Measurements from ENCODE around the gene NUP160.
"Not testable (repeated sequence)": the region's sequence is repeated elsewhere in the genome, so short reads cannot be mapped to it uniquely, and the experiment has no call there.

The NUP160 gene

GRCh38 chr11:47881145-47881544, 33.0 kb upstream of the NUP160 start:
- H3K9me3 ChIP-seq (ENCODE audit: insufficient read depth, low read depth, low read length): peaks cover 9% of the 10 kb centered on the region
- H3K4me1 ChIP-seq (ENCODE audit: insufficient read depth, low read length): no peaks in the 10 kb centered on the region
- H3K27me3 ChIP-seq (ENCODE audit: insufficient read depth, low read length): no peaks in the 10 kb centered on the region
- H3K4me3 ChIP-seq (ENCODE audit: low read length): no peak overlapping the region
- H3K9ac ChIP-seq (ENCODE audit: low read depth, low read length): no peak overlapping the region
- no peaks in the 10 kb centered on the region for H3K36me3 ChIP-seq (ENCODE audit: insufficient read depth, low read depth, low read length)
- H3K27ac ChIP-seq (ENCODE audit: low read length): no peak overlapping the region

- H3K4me1 ChIP-seq (ENCODE audit: insufficient read depth, low read length): no peaks in the 10 kb centered on the region
- no peak overlapping the region for H3K4me3 ChIP-seq (ENCODE audit: low read length)
- no peak overlapping the region for H3K27ac ChIP-seq (ENCODE audit: low read length)
- peaks cover 24% of the 10 kb centered on the region for H3K9me3 ChIP-seq (ENCODE audit: insufficient read depth, low read depth, low read length)
- H3K27me3 ChIP-seq (ENCODE audit: insufficient read depth, low read length): no peaks in the 10 kb centered on the region
- no peak overlapping the region for H3K9ac ChIP-seq (ENCODE audit: low read depth, low read length)
- H3K36me3 ChIP-seq (ENCODE audit: insufficient read depth, low read depth, low read length): no peaks in the 10 kb centered on the region
These were observed 31.4 kb upstream of the NUP160 start for GRCh38 chr11:47879259-47880158.

GRCh38 chr11:47875858-47876257, 27.7 kb upstream of the NUP160 start:
- not testable (repeated sequence) for H3K36me3 ChIP-seq (ENCODE audit: insufficient read depth, low read depth, low read length); H3K9ac ChIP-seq (ENCODE audit: low read depth, low read length); H3K27me3 ChIP-seq (ENCODE audit: insufficient read depth, low read length); H3K27ac ChIP-seq (ENCODE audit: low read length); H3K4me1 ChIP-seq (ENCODE audit: insufficient read depth, low read length); H3K4me3 ChIP-seq (ENCODE audit: low read length)
- H3K9me3 ChIP-seq (ENCODE audit: insufficient read depth, low read depth, low read length): peaks cover 24% of the 10 kb centered on the region

GRCh38 chr11:47870404-47870803, 22.3 kb upstream of the NUP160 start:
- Histone ChIP-seq H3K4me1 (ENCODE audit: insufficient read depth, low read length) (no peaks in the 10 kb centered on the region), H3K27ac (ENCODE audit: low read length) (no peak overlapping the region), H3K9me3 (ENCODE audit: insufficient read depth, low read depth, low read length) (peaks cover 8% of the 10 kb centered on the region; the same call in 1 of the 2 replicates), H3K4me3 (ENCODE audit: low read length) (no peak overlapping the region), H3K36me3 (ENCODE audit: insufficient read depth, low read depth, low read length) (no peaks in the 10 kb centered on the region), H3K9ac (ENCODE audit: low read depth, low read length) (no peak overlapping the region), H3K27me3 (ENCODE audit: insufficient read depth, low read length) (no peaks in the 10 kb centered on the region)

- Histone ChIP-seq H3K27me3 (ENCODE audit: insufficient read depth, low read length) (no peaks in the 10 kb centered on the region), H3K4me3 (ENCODE audit: low read length) (no peak overlapping the region), H3K9me3 (ENCODE audit: insufficient read depth, low read depth, low read length) (peaks cover 2% of the 10 kb centered on the region; the same call in 1 of the 2 replicates), H3K27ac (ENCODE audit: low read length) (no peak overlapping the region), H3K36me3 (ENCODE audit: insufficient read depth, low read depth, low read length) (no peaks in the 10 kb centered on the region), H3K9ac (ENCODE audit: low read depth, low read length) (no peak overlapping the region), H3K4me1 (ENCODE audit: insufficient read depth, low read length) (no peaks in the 10 kb centered on the region)
These were observed 21.6 kb upstream of the NUP160 start for GRCh38 chr11:47869544-47870393.

- H3K27ac ChIP-seq (ENCODE audit: low read length): no peak overlapping the region
- no peaks in the 10 kb centered on the region; the same call in 1 of the 2 replicates for H3K4me1 ChIP-seq (ENCODE audit: insufficient read depth, low read length)
- H3K9ac ChIP-seq (ENCODE audit: low read depth, low read length): no peak overlapping the region
- no peaks in the 10 kb centered on the region for H3K36me3 ChIP-seq (ENCODE audit: insufficient read depth, low read depth, low read length)
- no peaks in the 10 kb centered on the region for H3K27me3 ChIP-seq (ENCODE audit: insufficient read depth, low read length)
- H3K4me3 ChIP-seq (ENCODE audit: low read length): no peak overlapping the region
- H3K9me3 ChIP-seq (ENCODE audit: insufficient read depth, low read depth, low read length): no peaks in the 10 kb centered on the region
These were observed 19.7 kb upstream of the NUP160 start for GRCh38 chr11:47867823-47868222.

GRCh38 chr11:47866892-47867291, 18.7 kb upstream of the NUP160 start:
- H3K36me3 ChIP-seq (ENCODE audit: insufficient read depth, low read depth, low read length); H3K9me3 ChIP-seq (ENCODE audit: insufficient read depth, low read depth, low read length); H3K4me1 ChIP-seq (ENCODE audit: insufficient read depth, low read length); H3K27ac ChIP-seq (ENCODE audit: low read length); H3K9ac ChIP-seq (ENCODE audit: low read depth, low read length); H3K27me3 ChIP-seq (ENCODE audit: insufficient read depth, low read length); H3K4me3 ChIP-seq (ENCODE audit: low read length): not testable (repeated sequence)

- Histone ChIP-seq H3K36me3 (ENCODE audit: insufficient read depth, low read depth, low read length) (no peaks in the 10 kb centered on the region), H3K9ac (ENCODE audit: low read depth, low read length) (no peak overlapping the region), H3K9me3 (ENCODE audit: insufficient read depth, low read depth, low read length) (no peaks in the 10 kb centered on the region), H3K27me3 (ENCODE audit: insufficient read depth, low read length) (no peaks in the 10 kb centered on the region), H3K4me1 (ENCODE audit: insufficient read depth, low read length) (no peaks in the 10 kb centered on the region; the same call in 1 of the 2 replicates), H3K4me3 (ENCODE audit: low read length) (no peak overlapping the region), H3K27ac (ENCODE audit: low read length) (no peak overlapping the region)
These were observed 16.8 kb upstream of the NUP160 start for GRCh38 chr11:47864901-47865300.

GRCh38 chr11:47863898-47864430, 15.8 kb upstream of the NUP160 start:
- Histone ChIP-seq H3K27me3 (ENCODE audit: insufficient read depth, low read length) (no peaks in the 10 kb centered on the region), H3K9me3 (ENCODE audit: insufficient read depth, low read depth, low read length) (no peaks in the 10 kb centered on the region), H3K36me3 (ENCODE audit: insufficient read depth, low read depth, low read length) (no peaks in the 10 kb centered on the region), H3K4me1 (ENCODE audit: insufficient read depth, low read length) (no peaks in the 10 kb centered on the region; the same call in 1 of the 2 replicates), H3K4me3 (ENCODE audit: low read length) (no peak overlapping the region), H3K27ac (ENCODE audit: low read length) (no peak overlapping the region), H3K9ac (ENCODE audit: low read depth, low read length) (no peak overlapping the region)

- no peak overlapping the region for H3K4me3 ChIP-seq (ENCODE audit: low read length)
- H3K4me1 ChIP-seq (ENCODE audit: insufficient read depth, low read length): no peaks in the 10 kb centered on the region; the same call in 1 of the 2 replicates
- H3K36me3 ChIP-seq (ENCODE audit: insufficient read depth, low read depth, low read length): no peaks in the 10 kb centered on the region
- H3K9ac ChIP-seq (ENCODE audit: low read depth, low read length): no peak overlapping the region
- H3K9me3 ChIP-seq (ENCODE audit: insufficient read depth, low read depth, low read length): no peaks in the 10 kb centered on the region
- H3K27ac ChIP-seq (ENCODE audit: low read length): no peak overlapping the region
- H3K27me3 ChIP-seq (ENCODE audit: insufficient read depth, low read length): no peaks in the 10 kb centered on the region
These were observed 15.2 kb upstream of the NUP160 start for GRCh38 chr11:47863189-47863897.

- Histone ChIP-seq H3K36me3 (ENCODE audit: insufficient read depth, low read depth, low read length) (no peaks in the 10 kb centered on the region), H3K27ac (ENCODE audit: low read length) (no peak overlapping the region), H3K27me3 (ENCODE audit: insufficient read depth, low read length) (no peaks in the 10 kb centered on the region), H3K9ac (ENCODE audit: low read depth, low read length) (no peak overlapping the region), H3K4me3 (ENCODE audit: low read length) (no peak overlapping the region), H3K4me1 (ENCODE audit: insufficient read depth, low read length) (no peaks in the 10 kb centered on the region; the same call in 1 of the 2 replicates), H3K9me3 (ENCODE audit: insufficient read depth, low read depth, low read length) (no peaks in the 10 kb centered on the region)
These were observed 13.6 kb upstream of the NUP160 start for GRCh38 chr11:47861728-47862127.
